Endothelial cell of hepatic sinusoid (primary cell): ENCODE data around the gene GGT5.

Experiments
- in situ Hi-C: cut with HindIII; loops from 2 replicates; pipeline ENCODE4 v1.10.0; 2017; ENCODE audit warnings: low sequenced_read_pairs

Gene GGT5

DNA sequence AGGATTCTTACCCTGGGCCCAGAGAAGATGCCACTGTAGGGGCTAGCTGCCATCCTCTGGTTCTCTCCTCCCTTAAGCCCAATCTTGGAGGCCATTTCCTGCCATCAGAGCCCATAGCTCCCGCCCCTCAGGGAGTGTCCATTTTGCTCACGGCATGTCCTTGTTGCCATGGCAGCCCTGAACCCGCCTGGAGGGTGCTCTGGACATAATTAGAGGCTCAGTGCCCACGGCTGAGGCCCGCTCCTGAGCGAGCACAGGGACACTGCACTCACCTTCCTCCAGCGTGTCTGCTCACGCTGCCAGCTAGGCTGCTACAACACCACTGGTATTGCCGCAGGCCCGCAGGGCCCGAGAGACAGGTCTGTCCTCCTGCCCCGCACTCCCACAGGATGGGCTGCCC lies 74.7 kb downstream of the GGT5 start:
- in situ Hi-C loops = no loop called here
